Measurements from ENCODE around the gene ENG.
"Not testable (repeated sequence)": the region's sequence is repeated elsewhere in the genome, so short reads cannot be mapped to it uniquely, and the experiment has no call there.

The ENG gene

GRCh38 chr9:127785023-127785932 is 69.2 kb downstream of the ENG start:
- H3K4me1 ChIP-seq (ENCODE audit: control insufficient read depth in 1 of 2, insufficient read depth in 2 of 2, low read length in 2 of 2), result peaks cover 14 to 44% of the 10 kb centered on the region in 2 donors
- H3K9me3 ChIP-seq (ENCODE audit: control insufficient read depth in 1 of 2, low read length in 2 of 2), result no peaks in the 10 kb centered on the region
- H3K27me3 ChIP-seq (ENCODE audit: control insufficient read depth in 1 of 2, insufficient read depth in 2 of 2, low read length in 2 of 2), result no peaks in the 10 kb centered on the region
- H3K27ac ChIP-seq (ENCODE audit: low read depth, low read length), result peak overlapping the region; percentile 86
- H3K9ac ChIP-seq (ENCODE audit: low read depth in 1 of 2, low read length in 2 of 2), result peak overlapping the region; percentile 9 to 29
- peaks cover 28 to 35% of the 10 kb centered on the region in 2 donors for H3K36me3 ChIP-seq (ENCODE audit: control insufficient read depth in 1 of 2, insufficient read depth in 2 of 2, low read length in 2 of 2)
- peak overlapping the region; percentile 38 to 60 for H3K4me3 ChIP-seq (ENCODE audit: low read depth in 1 of 2, low read length in 2 of 2)

- H3K4me3 ChIP-seq (ENCODE audit: low read depth in 1 of 2, low read length in 2 of 2), result peak overlapping the region in 1 of 2 donors; percentile 23
- H3K9ac ChIP-seq (ENCODE audit: low read depth in 1 of 2, low read length in 2 of 2), result peak overlapping the region in 1 of 2 donors; percentile 6
- peaks cover 14 to 54% of the 10 kb centered on the region in 2 donors for H3K4me1 ChIP-seq (ENCODE audit: control insufficient read depth in 1 of 2, insufficient read depth in 2 of 2, low read length in 2 of 2)
- no peaks in the 10 kb centered on the region for H3K27me3 ChIP-seq (ENCODE audit: control insufficient read depth in 1 of 2, insufficient read depth in 2 of 2, low read length in 2 of 2)
- H3K9me3 ChIP-seq (ENCODE audit: control insufficient read depth in 1 of 2, low read length in 2 of 2), result no peaks in the 10 kb centered on the region
- peaks cover 12 to 15% of the 10 kb centered on the region in 2 donors for H3K36me3 ChIP-seq (ENCODE audit: control insufficient read depth in 1 of 2, insufficient read depth in 2 of 2, low read length in 2 of 2)
- H3K27ac ChIP-seq (ENCODE audit: low read depth, low read length), result peak overlapping the region; percentile 37
Observed at GRCh38 chr9:127783111-127784008, 71.1 kb downstream of the ENG start.

GRCh38 chr9:127781806-127782205 is 72.7 kb downstream of the ENG start:
- Histone ChIP-seq H3K4me3 (ENCODE audit: low read depth in 1 of 2, low read length in 2 of 2) (no peak overlapping the region), H3K9ac (ENCODE audit: low read depth in 1 of 2, low read length in 2 of 2) (no peak overlapping the region), H3K27me3 (ENCODE audit: control insufficient read depth in 1 of 2, insufficient read depth in 2 of 2, low read length in 2 of 2) (no peaks in the 10 kb centered on the region), H3K9me3 (ENCODE audit: control insufficient read depth in 1 of 2, low read length in 2 of 2) (no peaks in the 10 kb centered on the region), H3K36me3 (ENCODE audit: control insufficient read depth in 1 of 2, insufficient read depth in 2 of 2, low read length in 2 of 2) (no peaks in the 10 kb centered on the region), H3K4me1 (ENCODE audit: control insufficient read depth in 1 of 2, insufficient read depth in 2 of 2, low read length in 2 of 2) (peaks cover 5 to 46% of the 10 kb centered on the region in 2 donors), H3K27ac (ENCODE audit: low read depth, low read length) (no peak overlapping the region)

GRCh38 chr9:127780909-127781308 is 73.5 kb downstream of the ENG start:
- H3K4me3 ChIP-seq (ENCODE audit: low read depth in 1 of 2, low read length in 2 of 2); H3K27me3 ChIP-seq (ENCODE audit: control insufficient read depth in 1 of 2, insufficient read depth in 2 of 2, low read length in 2 of 2); H3K9ac ChIP-seq (ENCODE audit: low read depth in 1 of 2, low read length in 2 of 2); H3K36me3 ChIP-seq (ENCODE audit: control insufficient read depth in 1 of 2, insufficient read depth in 2 of 2, low read length in 2 of 2); H3K9me3 ChIP-seq (ENCODE audit: control insufficient read depth in 1 of 2, low read length in 2 of 2); H3K27ac ChIP-seq (ENCODE audit: low read depth, low read length): not testable (repeated sequence)
- H3K4me1 ChIP-seq (ENCODE audit: control insufficient read depth in 1 of 2, insufficient read depth in 2 of 2, low read length in 2 of 2), result peaks cover 4 to 45% of the 10 kb centered on the region in 2 donors

GRCh38 chr9:127780126-127780885 is 74.2 kb downstream of the ENG start:
- Histone ChIP-seq H3K27me3 (ENCODE audit: control insufficient read depth in 1 of 2, insufficient read depth in 2 of 2, low read length in 2 of 2) (no peaks in the 10 kb centered on the region), H3K9me3 (ENCODE audit: control insufficient read depth in 1 of 2, low read length in 2 of 2) (no peaks in the 10 kb centered on the region), H3K36me3 (ENCODE audit: control insufficient read depth in 1 of 2, insufficient read depth in 2 of 2, low read length in 2 of 2) (no peaks in the 10 kb centered on the region), H3K4me1 (ENCODE audit: control insufficient read depth in 1 of 2, insufficient read depth in 2 of 2, low read length in 2 of 2) (peaks cover 4 to 45% of the 10 kb centered on the region in 2 donors), H3K4me3 (ENCODE audit: low read depth in 1 of 2, low read length in 2 of 2) (no peak overlapping the region), H3K9ac (ENCODE audit: low read depth in 1 of 2, low read length in 2 of 2) (peak overlapping the region in 1 of 2 donors; percentile 18), H3K27ac (ENCODE audit: low read depth, low read length) (no peak overlapping the region)

- H3K27me3 ChIP-seq (ENCODE audit: control insufficient read depth in 1 of 2, insufficient read depth in 2 of 2, low read length in 2 of 2), result no peaks in the 10 kb centered on the region
- H3K27ac ChIP-seq (ENCODE audit: low read depth, low read length), result peak overlapping the region; percentile 77
- no peaks in the 10 kb centered on the region for H3K36me3 ChIP-seq (ENCODE audit: control insufficient read depth in 1 of 2, insufficient read depth in 2 of 2, low read length in 2 of 2)
- H3K9me3 ChIP-seq (ENCODE audit: control insufficient read depth in 1 of 2, low read length in 2 of 2), result no peaks in the 10 kb centered on the region
- H3K9ac ChIP-seq (ENCODE audit: low read depth in 1 of 2, low read length in 2 of 2), result peak overlapping the region; percentile 43 to 52
- H3K4me1 ChIP-seq (ENCODE audit: control insufficient read depth in 1 of 2, insufficient read depth in 2 of 2, low read length in 2 of 2), result peaks cover 0 to 40% of the 10 kb centered on the region in 2 donors
- peak overlapping the region; percentile 58 to 61 for H3K4me3 ChIP-seq (ENCODE audit: low read depth in 1 of 2, low read length in 2 of 2)
Observed at GRCh38 chr9:127779136-127779981, 75.1 kb downstream of the ENG start.

- peak within 1 kb of the TSS; percentile 60 to 61 for H3K4me3 ChIP-seq (ENCODE audit: low read depth in 1 of 2, low read length in 2 of 2)
- H3K9ac ChIP-seq (ENCODE audit: low read depth in 1 of 2, low read length in 2 of 2), result peak within 1 kb of the TSS; percentile 43 to 52
- no peaks in the 10 kb centered on the region for H3K27me3 ChIP-seq (ENCODE audit: control insufficient read depth in 1 of 2, insufficient read depth in 2 of 2, low read length in 2 of 2)
- H3K9me3 ChIP-seq (ENCODE audit: control insufficient read depth in 1 of 2, low read length in 2 of 2), result no peaks in the 10 kb centered on the region
- H3K27ac ChIP-seq (ENCODE audit: low read depth, low read length), result peak within 1 kb of the TSS; percentile 77
- H3K4me1 ChIP-seq (ENCODE audit: control insufficient read depth in 1 of 2, insufficient read depth in 2 of 2, low read length in 2 of 2), result peaks cover 0 to 33% of the 10 kb centered on the region in 2 donors
- H3K36me3 ChIP-seq (ENCODE audit: control insufficient read depth in 1 of 2, insufficient read depth in 2 of 2, low read length in 2 of 2), result no peaks in the 10 kb centered on the region
Observed at GRCh38 chr9:127778280-127779135, 76.0 kb downstream of the ENG start, which contains the start of gene SH2D3C. Gene SH2D3C (minus strand): TSS chr9:127778666. CDS start chr9:127778627, 39 bp downstream.

GRCh38 chr9:127777368-127777980 is 77.0 kb downstream of the ENG start:
- H3K4me1 ChIP-seq (ENCODE audit: control insufficient read depth in 1 of 2, insufficient read depth in 2 of 2, low read length in 2 of 2), result peaks cover 0 to 23% of the 10 kb centered on the region in 2 donors
- peak overlapping the region; percentile 63 to 66 for H3K4me3 ChIP-seq (ENCODE audit: low read depth in 1 of 2, low read length in 2 of 2)
- H3K36me3 ChIP-seq (ENCODE audit: control insufficient read depth in 1 of 2, insufficient read depth in 2 of 2, low read length in 2 of 2), result peaks cover 0 to 3% of the 10 kb centered on the region in 2 donors
- peak overlapping the region; percentile 10 for H3K27ac ChIP-seq (ENCODE audit: low read depth, low read length)
- H3K9me3 ChIP-seq (ENCODE audit: control insufficient read depth in 1 of 2, low read length in 2 of 2), result no peaks in the 10 kb centered on the region
- peak overlapping the region in 1 of 2 donors; percentile 36 for H3K9ac ChIP-seq (ENCODE audit: low read depth in 1 of 2, low read length in 2 of 2)
- no peaks in the 10 kb centered on the region for H3K27me3 ChIP-seq (ENCODE audit: control insufficient read depth in 1 of 2, insufficient read depth in 2 of 2, low read length in 2 of 2)
